OCI-LY7 (cell line): Measurements from ENCODE around the gene ERBB2.

ENCODE experiments used
- EZH2phosphoT487 ChIP-seq: fragments of 200-600 bp; sonication (generic); IDR thresholded peaks from 2 replicates; pipeline ENCODE4 v1.6.1; 2018; ENCODE audit warnings: low read depth, borderline replicate concordance, mild to moderate bottlenecking, mixed run types, antibody characterized with exemption, low read length, moderate library complexity, mixed read lengths
- TF ChIP-seq, protein P1 (sequence below): fragments of 200-600 bp; sonication (generic); conservative IDR thresholded peaks from 2 replicates; pipeline ENCODE4 v1.5.1; 2014; ENCODE audit warnings: mild to moderate bottlenecking, antibody characterized with exemption, low read length, moderate library complexity, mixed read lengths

GRCh38 chr17:39704821-39705551 lies 5.1 kb downstream of the ERBB2 start:
- no peak for TF ChIP-seq EZH2phosphoT487
- TF ChIP-seq, protein P1, sequence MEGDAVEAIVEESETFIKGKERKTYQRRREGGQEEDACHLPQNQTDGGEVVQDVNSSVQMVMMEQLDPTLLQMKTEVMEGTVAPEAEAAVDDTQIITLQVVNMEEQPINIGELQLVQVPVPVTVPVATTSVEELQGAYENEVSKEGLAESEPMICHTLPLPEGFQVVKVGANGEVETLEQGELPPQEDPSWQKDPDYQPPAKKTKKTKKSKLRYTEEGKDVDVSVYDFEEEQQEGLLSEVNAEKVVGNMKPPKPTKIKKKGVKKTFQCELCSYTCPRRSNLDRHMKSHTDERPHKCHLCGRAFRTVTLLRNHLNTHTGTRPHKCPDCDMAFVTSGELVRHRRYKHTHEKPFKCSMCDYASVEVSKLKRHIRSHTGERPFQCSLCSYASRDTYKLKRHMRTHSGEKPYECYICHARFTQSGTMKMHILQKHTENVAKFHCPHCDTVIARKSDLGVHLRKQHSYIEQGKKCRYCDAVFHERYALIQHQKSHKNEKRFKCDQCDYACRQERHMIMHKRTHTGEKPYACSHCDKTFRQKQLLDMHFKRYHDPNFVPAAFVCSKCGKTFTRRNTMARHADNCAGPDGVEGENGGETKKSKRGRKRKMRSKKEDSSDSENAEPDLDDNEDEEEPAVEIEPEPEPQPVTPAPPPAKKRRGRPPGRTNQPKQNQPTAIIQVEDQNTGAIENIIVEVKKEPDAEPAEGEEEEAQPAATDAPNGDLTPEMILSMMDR: no peak
